ENCODE measurements around the gene GAREM1. TPM values are rescaled to one million over a fixed set of nuclear protein-coding genes. Genes with fewer than 3 reads are reported as not detected.
A peak's percentile ranks its signal among the peaks of the same experiment; 100 is the strongest.
"Not testable (repeated sequence)": the region's sequence is repeated elsewhere in the genome, so short reads cannot be mapped to it uniquely, and the experiment has no call there.

GAREM1 gene
- total RNA-seq, 4 donors from 2014 or later: 23.6 to 29.9 (median 29.1) TPM

DNA sequence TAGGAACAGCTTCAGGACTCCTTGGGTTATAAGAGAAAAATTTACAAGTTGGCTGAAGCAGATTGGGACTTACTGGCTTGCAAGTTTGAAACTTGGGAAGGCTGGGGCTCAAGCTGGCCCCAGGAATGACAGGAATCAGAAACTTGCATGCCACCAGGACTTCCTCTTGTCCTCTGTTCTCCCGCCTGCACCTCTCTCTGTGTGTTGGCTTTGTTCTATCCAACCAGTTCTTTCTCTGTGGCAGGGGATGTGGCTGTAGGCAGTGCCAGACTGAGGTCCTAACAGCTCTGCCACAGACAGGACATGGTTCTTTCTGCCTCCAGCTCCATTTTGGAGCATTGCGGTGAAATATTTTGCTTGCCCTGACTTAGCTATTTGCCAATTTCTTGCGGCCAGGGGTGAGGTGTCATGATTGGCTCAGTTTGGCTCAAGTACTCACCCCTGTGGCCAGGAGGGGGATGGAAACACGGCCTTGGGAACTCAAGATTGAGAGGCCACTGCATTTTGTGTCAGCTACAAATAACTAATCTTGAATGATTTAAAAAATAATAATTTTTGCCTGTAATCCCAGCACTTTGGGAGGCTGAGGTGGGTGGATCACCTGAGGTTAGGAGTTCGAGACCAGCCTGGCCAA, 231.9 kb downstream of the GAREM1 start:
- Histone ChIP-seq H3K27ac (no peak overlapping the region), H3K4me3 (no peak overlapping the region), H3K4me1 (no peaks in the 10 kb centered on the region), H3K9me3 (no peaks in the 10 kb centered on the region), H3K36me3 (no peaks in the 10 kb centered on the region), H3K27me3 (no peaks in the 10 kb centered on the region)
- DNase-seq: no peak
- TF ChIP-seq, protein P1, sequence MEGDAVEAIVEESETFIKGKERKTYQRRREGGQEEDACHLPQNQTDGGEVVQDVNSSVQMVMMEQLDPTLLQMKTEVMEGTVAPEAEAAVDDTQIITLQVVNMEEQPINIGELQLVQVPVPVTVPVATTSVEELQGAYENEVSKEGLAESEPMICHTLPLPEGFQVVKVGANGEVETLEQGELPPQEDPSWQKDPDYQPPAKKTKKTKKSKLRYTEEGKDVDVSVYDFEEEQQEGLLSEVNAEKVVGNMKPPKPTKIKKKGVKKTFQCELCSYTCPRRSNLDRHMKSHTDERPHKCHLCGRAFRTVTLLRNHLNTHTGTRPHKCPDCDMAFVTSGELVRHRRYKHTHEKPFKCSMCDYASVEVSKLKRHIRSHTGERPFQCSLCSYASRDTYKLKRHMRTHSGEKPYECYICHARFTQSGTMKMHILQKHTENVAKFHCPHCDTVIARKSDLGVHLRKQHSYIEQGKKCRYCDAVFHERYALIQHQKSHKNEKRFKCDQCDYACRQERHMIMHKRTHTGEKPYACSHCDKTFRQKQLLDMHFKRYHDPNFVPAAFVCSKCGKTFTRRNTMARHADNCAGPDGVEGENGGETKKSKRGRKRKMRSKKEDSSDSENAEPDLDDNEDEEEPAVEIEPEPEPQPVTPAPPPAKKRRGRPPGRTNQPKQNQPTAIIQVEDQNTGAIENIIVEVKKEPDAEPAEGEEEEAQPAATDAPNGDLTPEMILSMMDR (IDR thresholded peaks at IDR 0.05): no peak
- no peak for TF ChIP-seq POLR2A (IDR thresholded peaks at IDR 0.05)

DNA sequence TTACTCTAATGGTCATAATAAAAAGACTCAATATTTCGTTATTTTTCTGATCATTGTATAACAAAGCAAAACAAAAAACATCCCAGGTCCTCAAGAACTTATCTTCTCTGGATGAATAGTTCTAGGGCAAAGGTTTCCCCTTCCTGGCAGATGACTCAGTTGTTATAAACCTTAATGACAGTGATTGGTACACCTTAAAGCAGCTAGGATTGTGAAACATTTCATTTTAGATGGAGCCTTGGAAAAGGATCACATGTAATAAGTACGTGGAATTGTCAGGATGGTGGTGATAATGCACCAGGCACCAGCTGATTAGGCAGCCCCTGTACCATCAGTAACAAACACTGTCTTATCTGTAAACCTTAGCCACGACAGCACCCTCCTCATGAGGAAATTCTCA, 233.6 kb downstream of the GAREM1 start:
- H3K27ac ChIP-seq: peak overlapping the region in 3 of 4 donors; percentile 1 to 69 (median 1)

DNA sequence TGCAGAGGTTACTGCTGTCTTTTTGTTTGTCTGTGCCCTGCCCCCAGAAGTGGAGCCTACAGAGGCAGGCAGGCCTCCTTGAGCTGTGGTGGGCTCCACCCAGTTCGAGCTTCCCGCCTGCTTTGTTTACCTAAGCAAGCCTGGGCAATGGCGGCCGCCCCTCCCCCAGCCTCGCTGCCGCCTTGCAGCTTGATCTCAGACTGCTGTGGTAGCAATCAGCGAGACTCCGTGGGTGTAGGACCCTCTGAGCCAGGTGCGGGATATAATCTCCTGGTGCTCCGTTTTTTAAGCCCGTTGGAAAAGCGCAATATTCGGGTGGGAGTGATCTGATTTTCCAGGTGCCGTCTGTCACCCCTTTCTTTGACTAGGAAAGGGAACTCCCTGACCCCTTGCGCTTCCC, 237.3 kb downstream of the GAREM1 start:
- not testable (repeated sequence) for H3K27me3 ChIP-seq, H3K36me3 ChIP-seq, H3K27ac ChIP-seq, H3K4me3 ChIP-seq, H3K4me1 ChIP-seq, H3K9me3 ChIP-seq, DNase-seq

More for the DNA sequence above, 233.6 kb downstream of the GAREM1 start:
- Histone ChIP-seq H3K4me1 (no peaks in the 10 kb centered on the region), H3K36me3 (no peaks in the 10 kb centered on the region), H3K4me3 (no peak overlapping the region), H3K27me3 (no peaks in the 10 kb centered on the region), H3K9me3 (no peaks in the 10 kb centered on the region)
- DNase-seq: no peak
- TF ChIP-seq POLR2A (IDR thresholded peaks at IDR 0.05): no peak
- TF ChIP-seq, protein P1 (IDR thresholded peaks at IDR 0.05): no peak

DNA sequence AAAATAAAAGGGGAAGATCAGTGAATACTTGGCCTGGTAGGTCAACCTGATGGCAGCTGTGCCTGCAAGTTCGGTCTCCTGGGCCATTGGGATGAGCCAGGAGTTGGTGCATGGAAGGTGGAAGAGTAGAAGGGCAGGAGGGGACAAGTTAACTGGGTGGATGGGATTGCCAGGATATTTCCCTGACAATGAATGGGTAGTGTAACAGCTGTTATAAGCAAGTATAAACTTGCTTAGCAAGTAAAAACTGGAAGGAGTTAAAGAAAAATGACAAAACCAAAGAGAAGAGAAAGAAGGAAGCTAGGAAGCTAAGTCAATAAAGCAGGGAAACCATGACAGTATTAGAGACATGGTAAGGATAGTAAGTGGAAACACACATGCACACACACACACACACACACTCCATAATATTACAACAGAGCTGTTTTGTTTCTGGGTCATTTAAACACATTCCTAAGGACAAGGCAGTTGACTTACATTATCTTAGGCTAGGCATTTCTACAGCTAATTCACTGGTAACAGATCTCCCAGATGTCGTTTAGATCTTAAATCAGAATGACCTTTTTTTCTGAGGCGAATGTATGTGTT, 251.2 kb downstream of the GAREM1 start:
- H3K27ac ChIP-seq: no peak overlapping the region
- peaks cover 0 to 9% (median 0%) of the 10 kb centered on the region in 3 donors for H3K36me3 ChIP-seq
- no peaks in the 10 kb centered on the region for H3K27me3 ChIP-seq
- no peak for DNase-seq
- H3K4me3 ChIP-seq: no peak overlapping the region
- no peaks in the 10 kb centered on the region for H3K4me1 ChIP-seq
- no peak for TF ChIP-seq POLR2A (IDR thresholded peaks at IDR 0.05)
- TF ChIP-seq, protein P1 (IDR thresholded peaks at IDR 0.05): no peak
- H3K9me3 ChIP-seq: no peaks in the 10 kb centered on the region

DNA sequence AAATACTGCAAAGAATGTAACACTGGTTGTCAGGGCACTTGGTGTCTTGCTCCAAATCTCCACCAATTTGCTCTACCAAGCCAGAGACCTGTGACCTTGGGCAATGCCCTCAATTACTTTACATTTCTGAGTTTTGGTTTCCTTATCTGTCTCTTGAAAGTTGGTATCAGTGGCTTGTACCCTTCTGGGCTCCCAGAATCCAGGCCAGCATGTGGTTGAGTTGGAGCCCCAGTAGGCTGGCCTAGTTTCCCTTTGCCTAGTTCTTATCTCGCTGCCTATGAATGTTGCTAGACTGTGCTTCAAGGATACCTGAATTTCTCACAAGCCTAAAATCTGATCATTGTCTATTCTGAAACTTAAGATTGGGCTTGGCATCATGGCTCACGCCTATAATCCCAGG, 254.3 kb downstream of the GAREM1 start:
- Histone ChIP-seq H3K36me3 (peaks cover 0 to 9% (median 0%) of the 10 kb centered on the region in 3 donors), H3K27ac (no peak overlapping the region), H3K9me3 (no peaks in the 10 kb centered on the region), H3K4me3 (no peak overlapping the region), H3K27me3 (no peaks in the 10 kb centered on the region), H3K4me1 (peaks cover 0 to 5% (median 0%) of the 10 kb centered on the region in 4 donors)
- TF ChIP-seq, protein P1 (IDR thresholded peaks at IDR 0.05): no peak
- DNase-seq: no peak

DNA sequence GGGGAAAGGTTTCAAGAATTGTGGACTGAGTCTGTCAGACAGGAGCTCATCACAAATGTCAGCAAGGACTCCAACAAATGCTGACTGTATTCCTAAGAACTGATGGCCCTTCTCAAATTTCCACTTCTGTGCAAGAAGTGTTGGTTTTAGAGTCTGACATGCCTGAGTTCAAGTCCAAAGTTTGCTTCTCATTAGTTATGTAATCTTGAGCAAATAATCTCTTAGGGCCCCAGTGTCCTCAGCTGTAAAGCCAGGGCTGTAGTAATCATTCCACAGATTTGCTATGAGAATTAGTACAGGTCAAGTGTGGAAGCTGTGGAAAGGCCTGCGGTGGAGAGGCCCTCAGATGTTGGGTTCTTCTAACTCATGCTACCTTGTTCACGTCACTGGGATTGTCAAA, 257.0 kb downstream of the GAREM1 start:
- peak overlapping the region in 1 of 4 donors; percentile 21 for H3K27ac ChIP-seq
- H3K4me1 ChIP-seq: peaks cover 0 to 8% (median 0%) of the 10 kb centered on the region in 4 donors
- no peaks in the 10 kb centered on the region for H3K27me3 ChIP-seq
- no peaks in the 10 kb centered on the region for H3K9me3 ChIP-seq
- TF ChIP-seq POLR2A (IDR thresholded peaks at IDR 0.05): no peak
- TF ChIP-seq, protein P1 (IDR thresholded peaks at IDR 0.05): no peak
- H3K4me3 ChIP-seq: no peak overlapping the region
- no peak for DNase-seq
- H3K36me3 ChIP-seq: peaks cover 0 to 4% (median 0%) of the 10 kb centered on the region in 3 donors

All from Peyer's patch (tissue), 4 donors.